ENCODE data around the gene MAS1.
"Not testable (repeated sequence)": the region's sequence is repeated elsewhere in the genome, so short reads cannot be mapped to it uniquely, and the experiment has no call there.

MAS1 gene

GRCh38 chr6:159919011-159919511 is 28.3 kb downstream of the MAS1 start:
- no peak for DNase-seq (ENCODE audit: low read depth)

GRCh38 chr6:159919800-159920199 is 29.0 kb downstream of the MAS1 start:
- no peak for DNase-seq (ENCODE audit: low read depth)

- DNase-seq (ENCODE audit: low read depth) = not testable (repeated sequence)
Observed at GRCh38 chr6:159924150-159924549, 33.4 kb downstream of the MAS1 start.

DNA sequence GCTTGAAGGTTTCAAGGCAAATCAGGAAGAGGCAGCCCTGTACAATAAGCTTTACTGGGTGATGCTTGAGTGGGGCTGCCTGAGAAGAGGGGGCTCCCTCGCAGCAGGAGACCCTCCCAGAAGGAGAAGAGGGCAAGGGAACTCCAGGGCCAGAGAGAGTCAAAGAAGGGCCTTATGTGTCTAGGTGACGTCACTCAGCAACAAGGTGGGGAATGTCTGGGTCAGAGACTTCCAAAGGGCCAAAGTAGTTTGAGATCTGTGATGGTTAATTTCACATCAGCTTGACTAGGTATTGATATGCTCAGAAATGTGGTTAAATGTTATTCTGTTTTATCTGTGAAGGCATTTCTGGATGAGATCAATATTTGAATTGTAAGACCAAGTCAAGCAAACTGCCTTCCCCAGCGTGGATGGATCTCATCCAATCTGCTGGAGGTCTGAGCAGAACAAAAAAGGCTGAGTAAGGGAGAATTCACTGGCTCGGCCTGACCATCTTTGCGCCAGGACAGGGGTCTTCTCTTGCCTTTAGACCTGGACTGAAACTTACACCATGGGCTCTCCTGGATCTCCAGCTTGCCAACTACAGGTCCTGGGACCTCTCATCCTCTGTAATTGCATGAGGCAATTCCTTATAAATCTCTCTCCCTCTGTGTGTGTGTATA is 35.9 kb downstream of the MAS1 start:
- DNase-seq (ENCODE audit: low read depth) = no peak

DNA sequence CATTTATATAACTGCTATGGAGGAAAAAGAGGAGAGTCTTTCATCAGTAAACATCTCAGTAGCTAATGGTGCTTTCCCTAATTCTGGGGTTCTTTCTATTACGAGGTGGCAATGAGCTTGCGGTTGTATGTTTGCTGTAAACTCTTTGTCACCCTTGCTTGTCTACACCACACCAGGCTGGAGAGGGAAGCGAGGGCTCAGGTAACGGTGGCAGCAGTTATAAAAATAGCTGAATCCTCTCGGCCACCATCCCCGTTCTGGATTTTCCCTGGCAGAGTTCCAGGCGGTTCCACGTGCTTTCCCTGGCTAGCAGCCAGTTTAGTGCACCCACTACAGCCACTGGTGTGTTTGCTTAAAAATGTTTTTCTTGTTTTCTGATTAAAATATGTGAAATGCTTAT is 39.0 kb downstream of the MAS1 start:
- DNase-seq (ENCODE audit: low read depth) = no peak

DNA sequence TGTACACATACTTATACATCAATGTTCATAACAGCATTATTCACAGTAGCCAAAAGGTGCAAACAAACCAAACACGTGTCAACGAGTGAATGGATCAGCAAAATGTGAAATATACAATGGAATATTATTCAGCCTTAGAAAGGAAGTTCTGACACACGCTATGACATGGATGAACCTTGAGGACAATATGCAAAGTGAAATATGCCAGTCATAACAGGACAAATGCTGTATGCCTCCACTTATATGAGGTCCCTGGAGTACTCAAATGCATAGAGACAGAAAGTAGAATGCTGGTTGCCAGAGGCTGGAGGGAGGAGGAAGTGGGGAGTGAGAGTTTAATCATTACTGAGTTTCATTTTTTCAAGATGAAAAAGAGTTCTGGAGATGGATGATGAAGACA is 40.3 kb downstream of the MAS1 start:
- no peak for DNase-seq (ENCODE audit: low read depth)

DNA sequence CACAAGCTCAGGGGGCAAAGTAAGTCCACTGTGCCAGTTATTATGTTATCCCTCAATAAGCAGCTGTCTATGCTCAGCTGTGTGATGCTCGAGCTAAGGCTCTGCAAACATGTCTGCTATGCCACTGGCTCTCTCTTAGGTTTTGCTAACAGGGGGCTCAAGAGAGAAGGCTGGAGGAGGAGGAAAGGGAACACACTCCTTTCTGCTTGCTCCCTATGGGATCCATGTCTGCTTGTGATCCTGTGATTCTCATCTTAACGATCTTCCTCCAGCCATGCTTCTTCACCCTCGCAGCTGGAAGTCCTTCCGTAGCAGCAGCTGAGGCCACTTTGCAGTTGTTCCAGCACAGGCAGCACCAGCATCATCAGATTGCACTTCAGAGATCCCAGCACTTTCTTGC is 41.1 kb downstream of the MAS1 start:
- no peak for DNase-seq (ENCODE audit: low read depth)

DNA sequence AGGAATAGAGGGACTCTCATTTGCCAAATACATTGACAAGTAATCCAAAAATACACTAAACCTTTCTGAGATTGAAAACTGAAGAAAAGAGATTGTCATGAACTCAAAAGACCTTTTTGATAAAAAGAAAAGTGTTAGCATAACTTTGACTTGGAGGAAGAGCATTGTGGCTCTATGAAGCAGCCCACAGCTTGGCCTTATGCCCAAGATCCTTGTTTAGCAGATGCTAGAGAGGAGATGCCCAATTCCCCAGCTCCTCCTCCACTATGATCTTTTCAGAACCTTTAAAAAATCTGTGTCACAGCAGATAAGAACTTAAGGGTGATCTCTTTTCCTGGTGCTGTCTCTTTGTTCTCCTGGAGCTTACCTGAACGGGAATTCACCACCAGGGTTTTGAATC is 42.3 kb downstream of the MAS1 start:
- DNase-seq (ENCODE audit: low read depth) = no peak

DNA sequence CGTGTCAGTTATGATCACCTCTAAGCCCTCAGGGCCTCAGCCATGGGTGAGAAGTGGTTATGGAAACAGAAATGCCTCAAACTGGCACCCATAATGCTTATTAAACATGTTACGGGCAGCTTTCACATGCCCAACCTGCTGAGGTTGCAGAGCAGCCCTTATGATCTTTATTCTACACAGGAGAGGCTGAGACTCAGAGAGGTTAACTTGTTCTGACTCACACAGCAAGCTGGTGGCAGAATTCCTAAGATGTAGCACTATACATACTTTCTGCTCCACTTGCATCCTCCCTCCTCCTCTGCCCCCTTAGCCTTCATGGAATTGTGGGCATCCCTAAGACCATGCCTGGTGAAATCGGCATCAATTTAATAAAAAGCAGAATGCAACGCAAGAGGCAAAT is 43.4 kb downstream of the MAS1 start:
- DNase-seq (ENCODE audit: low read depth) = no peak

DNA sequence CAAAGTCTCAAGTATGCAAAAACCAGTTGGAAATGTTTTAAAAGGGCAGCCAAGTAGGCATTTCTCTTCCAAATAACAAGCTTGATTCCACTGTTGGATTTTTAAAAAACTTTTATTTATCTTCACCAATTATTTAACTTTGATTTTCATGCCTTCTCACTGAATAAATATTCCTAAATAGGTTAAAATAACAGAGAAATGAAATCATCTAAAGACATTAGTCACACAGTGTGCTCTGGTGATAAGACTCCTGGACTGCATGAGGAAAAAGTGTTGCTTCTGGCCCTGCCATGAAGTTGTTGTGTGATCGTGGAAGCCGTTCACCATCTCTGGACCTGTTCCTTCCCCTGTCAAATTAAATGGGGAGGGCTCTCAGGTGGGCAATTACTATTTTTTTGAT is 44.3 kb downstream of the MAS1 start:
- no peak for DNase-seq (ENCODE audit: low read depth)

DNA sequence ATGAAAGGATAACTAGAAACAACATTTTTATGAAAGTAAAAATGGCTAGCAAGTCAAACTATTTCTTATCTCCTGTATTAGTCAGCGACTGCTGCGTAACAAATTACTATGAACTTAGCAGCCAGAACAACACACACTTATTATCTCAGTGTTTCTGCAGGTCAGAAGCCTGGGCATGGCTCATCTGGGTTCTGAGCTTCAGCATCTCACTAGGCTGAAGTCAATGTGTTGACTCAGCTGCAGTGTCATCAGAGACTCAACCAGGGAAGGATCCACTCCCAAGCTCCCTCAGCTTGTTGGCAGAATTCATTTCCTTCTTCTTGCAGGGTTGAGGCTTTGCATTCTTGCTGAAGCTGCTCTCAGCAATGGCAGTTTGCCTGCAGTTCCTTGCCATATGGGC is 44.8 kb downstream of the MAS1 start:
- DNase-seq (ENCODE audit: low read depth) = no peak

GRCh38 chr6:159939591-159940016 is 48.8 kb downstream of the MAS1 start:
- DNase-seq (ENCODE audit: low read depth) = no peak
